NCI-H1694 treated with DMSO at 0.1 percent for 48 hours (cell line): ENCODE results near the gene FXYD5.
"Not testable (repeated sequence)": the region's sequence is repeated elsewhere in the genome, so short reads cannot be mapped to it uniquely, and the experiment has no call there.

Experiments used
- DNase-seq: peaks from one replicate; lab custom pipeline; 2025; lab: John Stamatoyannopoulos, UW

FXYD5 gene

GRCh38 chr19:35177377-35178274, 23.1 kb downstream of the FXYD5 start:
- no peak for DNase-seq

DNA sequence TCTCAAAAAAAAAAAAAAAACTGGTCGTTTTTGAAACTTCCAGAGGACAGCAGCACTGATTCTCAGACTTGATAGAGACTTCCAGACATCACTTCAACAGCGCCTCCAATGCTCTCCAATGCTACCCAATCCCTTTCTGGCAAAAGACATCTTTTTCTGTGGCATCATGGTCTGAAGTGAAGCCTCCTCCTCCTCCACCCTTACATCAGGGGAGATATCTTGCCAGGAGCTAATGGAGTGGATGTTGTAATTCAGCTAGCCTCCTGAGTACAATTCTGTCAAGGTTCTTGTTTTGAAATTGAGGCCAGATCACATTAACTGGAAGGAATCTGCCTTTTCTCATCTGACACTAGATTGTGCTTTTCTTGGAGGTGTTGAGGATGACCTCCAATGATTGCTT, 24.2 kb downstream of the FXYD5 start:
- DNase-seq = no peak

DNA sequence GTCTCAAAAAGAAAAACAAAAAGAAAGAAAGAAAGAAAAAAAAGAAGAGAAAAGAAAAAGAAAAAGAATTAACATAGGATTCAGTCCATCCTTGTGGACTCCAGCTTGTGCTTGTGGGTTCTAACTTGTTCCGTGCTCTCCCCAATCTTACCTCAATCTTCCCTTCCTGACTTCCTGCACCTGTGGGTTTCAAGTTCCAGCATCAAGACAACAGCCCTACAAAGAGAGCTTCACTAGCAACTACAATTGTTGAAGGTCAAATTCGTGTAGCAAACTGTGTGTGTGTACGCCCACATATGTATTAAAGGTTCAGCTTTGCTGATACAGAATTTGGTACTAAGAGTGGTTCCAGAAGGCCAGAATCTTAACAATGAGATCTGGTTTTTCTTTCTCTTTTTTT, 25.3 kb downstream of the FXYD5 start:
- no peak for DNase-seq

- DNase-seq = no peak
Measured at GRCh38 chr19:35181387-35181786, 26.9 kb downstream of the FXYD5 start.

- no peak for DNase-seq
Measured at GRCh38 chr19:35184267-35184666, 29.7 kb downstream of the FXYD5 start.

GRCh38 chr19:35184884-35185283, 30.3 kb downstream of the FXYD5 start:
- no peak for DNase-seq

GRCh38 chr19:35194012-35194984, 39.8 kb downstream of the FXYD5 start:
- DNase-seq = no peak

- DNase-seq = no peak
Measured at GRCh38 chr19:35195830-35196229, 41.3 kb downstream of the FXYD5 start.

DNA sequence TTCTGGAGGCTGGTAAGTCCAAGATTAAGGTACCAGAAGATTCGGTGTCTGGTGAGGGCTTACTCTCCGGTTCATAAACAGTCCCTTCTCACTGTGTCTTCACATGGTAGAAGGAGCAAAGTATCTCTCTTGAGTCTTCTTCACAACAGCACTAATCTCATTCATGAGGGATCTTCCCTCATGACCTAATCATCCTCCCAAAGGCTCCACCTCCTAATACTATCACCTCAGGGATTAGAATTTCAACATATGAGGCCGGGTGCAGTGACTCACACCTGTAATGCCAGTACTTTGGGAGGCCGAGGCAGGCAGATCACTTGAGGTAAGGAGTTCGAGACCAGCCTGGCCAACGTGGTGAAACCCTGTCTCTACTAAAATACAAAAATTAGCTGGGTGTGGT, 42.3 kb downstream of the FXYD5 start:
- not testable (repeated sequence) for DNase-seq

DNA sequence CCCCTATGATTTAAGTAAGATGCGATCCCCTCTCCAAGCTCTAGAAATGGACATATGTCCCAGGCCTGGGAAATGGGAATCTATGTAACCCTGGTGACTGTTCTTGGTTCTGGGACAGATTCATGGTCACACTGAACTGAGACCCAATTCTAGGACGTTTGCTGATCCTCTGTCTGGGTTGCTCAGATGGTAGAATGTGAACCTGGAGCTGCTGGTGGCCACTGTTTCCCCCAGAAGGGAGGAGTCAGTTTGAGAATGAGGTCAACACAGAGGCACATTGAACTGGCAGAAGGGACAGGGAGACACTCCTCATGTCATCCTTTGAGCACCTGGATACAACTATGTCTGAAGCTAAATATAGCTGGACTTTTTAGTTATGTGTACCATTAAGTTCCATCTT, 44.9 kb downstream of the FXYD5 start:
- DNase-seq = no peak

DNA sequence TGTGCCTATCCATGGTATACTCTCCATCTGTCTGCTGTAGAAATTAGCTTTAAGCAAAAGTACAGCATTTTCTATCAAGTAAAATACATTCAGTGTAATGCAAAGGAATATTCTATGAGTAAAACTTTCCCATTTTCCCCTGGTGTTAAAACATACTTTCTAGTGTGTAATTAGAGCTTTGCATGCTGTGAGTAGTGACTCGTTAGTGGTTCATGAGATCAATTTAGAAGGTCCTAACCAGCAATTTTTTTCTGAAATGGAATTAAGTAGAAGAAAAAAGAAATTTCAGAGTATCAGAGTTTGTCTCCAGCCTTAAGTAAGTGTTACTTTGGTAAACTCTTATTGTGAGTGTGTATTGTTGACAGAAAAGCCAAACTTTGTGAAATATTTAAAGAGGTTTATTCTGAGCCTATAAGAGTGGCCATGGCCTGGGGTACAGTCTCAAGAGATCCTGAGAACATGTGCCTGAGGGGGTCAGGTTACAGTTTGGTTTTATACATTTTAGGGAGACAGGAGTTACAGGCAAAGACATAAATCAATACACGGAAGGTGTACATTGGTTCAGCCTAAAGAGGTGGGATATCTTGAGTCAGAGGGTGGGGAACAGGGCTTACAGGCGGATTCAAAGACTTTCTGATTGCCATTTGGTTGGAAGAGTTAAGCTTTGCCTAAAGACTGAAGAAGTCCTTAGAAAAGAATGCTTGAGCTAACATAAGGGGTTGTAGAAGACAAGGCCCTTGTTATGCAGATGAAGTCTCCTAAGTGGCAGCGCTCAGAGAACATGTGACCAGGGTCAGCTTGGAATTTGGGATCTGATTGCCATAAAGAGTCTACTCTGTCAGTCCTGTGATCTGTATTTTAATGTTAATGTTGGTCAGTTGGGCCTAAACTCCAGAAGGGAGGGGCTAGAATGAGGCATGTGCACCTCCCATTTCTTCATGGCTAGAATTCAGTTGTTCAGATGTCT, 48.5 kb downstream of the FXYD5 start:
- DNase-seq = no peak

GRCh38 chr19:35204799-35205732, 50.5 kb downstream of the FXYD5 start:
- no peak for DNase-seq

DNA sequence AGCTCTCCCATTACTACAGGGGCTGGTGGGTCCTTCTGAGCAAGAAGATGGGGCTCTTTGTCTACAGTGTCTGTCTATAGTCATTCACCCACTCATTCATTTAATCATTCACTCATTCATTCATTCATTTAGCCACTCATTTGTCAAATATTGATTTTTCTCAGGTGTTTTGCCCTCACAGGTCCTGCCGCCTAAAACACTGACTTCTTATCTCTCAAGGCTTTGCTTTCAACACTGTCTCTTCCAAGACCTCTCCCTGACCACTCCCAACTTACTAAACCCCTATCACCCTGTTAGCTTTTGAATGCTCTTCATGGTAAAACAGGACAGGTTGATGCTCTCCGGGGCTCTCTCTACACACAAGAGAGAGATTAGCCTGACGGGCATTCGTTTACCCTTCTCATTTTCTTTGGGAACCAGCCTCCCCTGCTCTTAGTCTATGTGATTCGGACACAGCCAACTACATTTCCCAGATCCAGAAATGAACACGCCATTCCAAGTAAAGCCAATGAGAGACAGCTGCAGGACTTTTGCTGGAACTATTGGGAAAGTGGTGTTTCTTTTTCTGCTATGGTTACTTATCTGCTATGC, 51.3 kb downstream of the FXYD5 start:
- DNase-seq = no peak

- no peak for DNase-seq
Measured at GRCh38 chr19:35206379-35206778, 51.8 kb downstream of the FXYD5 start.

DNA sequence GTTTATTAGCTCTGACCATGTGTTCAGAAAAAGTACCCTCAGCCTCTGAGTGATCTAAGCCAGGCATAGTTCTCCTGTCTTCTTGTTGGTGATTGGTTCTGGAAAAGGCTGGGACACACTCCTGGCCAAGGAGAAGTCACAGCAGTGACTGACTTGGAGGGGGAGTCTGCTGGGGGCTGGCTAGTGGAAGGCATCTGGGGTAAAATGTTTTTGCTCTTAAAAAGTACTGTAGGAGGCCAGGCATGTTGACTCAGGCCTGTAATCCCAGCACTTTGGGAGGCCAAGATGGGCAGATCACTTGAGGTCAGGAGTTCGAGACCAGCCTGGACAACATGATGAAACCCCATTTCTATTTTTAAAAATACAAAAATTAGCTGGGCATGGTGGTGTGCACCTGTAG, 52.3 kb downstream of the FXYD5 start:
- no peak for DNase-seq

- no peak for DNase-seq
Measured at GRCh38 chr19:35207391-35207871, 52.9 kb downstream of the FXYD5 start.

DNA sequence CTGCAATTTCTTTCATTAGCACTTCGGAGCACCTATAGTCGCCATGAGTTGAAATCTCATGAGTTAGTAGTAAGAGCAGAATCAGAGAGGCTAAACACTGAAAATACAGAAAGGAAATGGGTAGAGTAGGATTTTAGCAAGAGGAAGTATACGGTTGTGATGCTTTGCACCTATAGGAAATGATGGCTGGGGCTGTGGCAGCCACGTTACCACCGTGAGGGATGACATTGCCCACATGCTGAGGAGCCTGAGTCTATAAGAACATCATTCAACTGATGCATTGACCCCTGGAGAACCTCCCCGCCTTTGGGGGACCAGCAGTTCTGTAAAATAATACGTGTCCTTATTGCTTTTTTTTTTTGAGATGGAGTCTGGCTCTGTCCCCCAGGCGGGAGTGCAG, 53.6 kb downstream of the FXYD5 start:
- DNase-seq = no peak

DNA sequence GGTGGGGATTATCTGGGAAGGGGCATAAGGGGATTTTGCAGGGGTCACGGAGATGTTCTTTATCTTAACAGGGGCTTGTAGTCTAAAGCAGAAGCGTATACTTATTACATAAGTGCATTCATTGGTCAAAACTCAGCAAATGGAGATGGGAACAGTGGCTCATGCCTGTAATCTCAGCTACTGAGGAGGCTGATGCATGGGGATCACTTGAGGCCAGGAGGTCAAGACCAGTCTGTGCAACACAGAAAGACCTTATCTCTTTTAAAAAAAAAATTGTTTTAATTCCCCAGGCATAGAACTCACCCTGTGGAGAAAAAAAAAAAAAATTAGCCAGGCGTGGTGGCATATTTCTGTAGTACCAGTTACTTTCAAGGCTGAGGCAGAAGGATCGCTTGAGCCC, 55.1 kb downstream of the FXYD5 start:
- DNase-seq = no peak

- DNase-seq = no peak
Measured at GRCh38 chr19:35211545-35212230, 57.2 kb downstream of the FXYD5 start.
